ENCODE data around the gene ZBTB42.

ZBTB42 gene

DNA sequence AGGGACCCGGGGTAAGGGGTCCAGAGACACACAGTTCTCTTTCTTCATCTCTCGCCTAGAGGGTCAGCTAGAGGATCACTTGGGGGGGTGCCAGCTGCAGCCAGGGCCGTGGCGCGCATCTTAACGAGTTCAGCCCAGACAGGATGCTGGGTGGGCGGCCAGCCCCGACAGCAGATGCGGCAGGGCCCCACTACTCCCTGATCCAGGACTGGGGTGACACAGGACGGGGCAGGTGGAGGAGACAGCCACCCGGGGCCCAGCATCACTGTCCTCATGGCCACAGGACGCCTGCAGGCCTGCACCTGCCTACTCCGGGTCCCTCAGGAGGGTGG is 18.1 kb upstream of the ZBTB42 start:
- DNase-seq (ENCODE audit: low spot score), result no peak

DNA sequence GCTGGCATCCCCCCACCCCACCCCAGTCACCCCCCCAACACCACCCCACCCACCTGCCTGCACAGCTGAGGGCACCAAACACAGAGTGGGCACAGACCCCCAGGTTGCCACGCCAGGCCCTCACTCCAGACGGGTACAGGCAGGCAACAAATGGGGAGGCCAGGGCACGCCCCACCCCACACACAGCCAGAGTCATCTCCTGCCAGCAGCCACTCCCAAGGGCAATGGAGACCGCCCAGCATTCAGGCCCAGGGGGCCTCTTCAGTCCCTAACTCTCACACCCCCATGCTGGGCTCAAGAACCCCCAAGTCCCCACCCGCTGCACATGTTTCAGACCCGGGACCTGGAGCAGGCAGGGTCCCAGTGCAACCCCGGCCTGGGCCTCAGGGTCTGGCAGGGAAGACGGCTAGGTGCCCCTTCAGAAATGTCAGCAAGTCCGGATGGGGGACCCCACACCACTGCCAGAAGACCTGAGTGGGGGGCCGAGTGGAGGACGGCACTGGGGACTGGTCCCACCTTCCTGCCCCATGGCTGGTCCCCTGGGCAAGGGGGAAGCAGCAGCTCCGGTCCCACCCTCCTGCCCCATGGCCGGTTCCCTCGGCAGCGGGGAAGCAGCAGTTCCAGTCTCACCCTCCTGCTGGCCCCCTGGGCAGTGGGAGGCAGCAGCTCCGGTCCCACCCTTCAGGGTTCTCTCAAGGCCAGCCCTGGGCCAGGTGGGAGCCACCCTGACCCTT is 17.2 kb upstream of the ZBTB42 start:
- no peak for DNase-seq (ENCODE audit: low spot score)

DNA sequence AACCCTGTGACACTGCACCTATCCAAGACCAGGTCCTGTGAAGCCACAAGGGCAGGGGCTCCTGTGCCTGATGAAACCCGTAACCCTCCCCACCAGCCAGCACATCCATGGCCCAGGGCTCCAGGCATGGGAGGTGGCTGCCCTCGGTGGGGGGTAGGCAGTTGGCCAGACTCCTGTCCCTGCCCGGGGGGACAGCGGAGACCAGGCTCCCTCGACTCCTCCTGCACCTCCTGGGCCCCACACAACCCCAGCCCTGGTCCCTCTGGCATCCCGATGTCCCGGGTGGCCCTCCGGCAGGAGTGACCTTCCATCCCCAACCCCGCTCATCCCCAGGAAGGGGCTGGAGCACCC is 16.7 kb upstream of the ZBTB42 start:
- no peak for DNase-seq (ENCODE audit: low spot score)

GRCh38 chr14:104784846-104785707 is 15.8 kb upstream of the ZBTB42 start:
- no peak for DNase-seq (ENCODE audit: low spot score)

GRCh38 chr14:104785708-104786080 is 15.2 kb upstream of the ZBTB42 start:
- no peak for DNase-seq (ENCODE audit: low spot score)

- DNase-seq (ENCODE audit: low spot score), result no peak
Measured at GRCh38 chr14:104786091-104786586, 14.8 kb upstream of the ZBTB42 start.

DNA sequence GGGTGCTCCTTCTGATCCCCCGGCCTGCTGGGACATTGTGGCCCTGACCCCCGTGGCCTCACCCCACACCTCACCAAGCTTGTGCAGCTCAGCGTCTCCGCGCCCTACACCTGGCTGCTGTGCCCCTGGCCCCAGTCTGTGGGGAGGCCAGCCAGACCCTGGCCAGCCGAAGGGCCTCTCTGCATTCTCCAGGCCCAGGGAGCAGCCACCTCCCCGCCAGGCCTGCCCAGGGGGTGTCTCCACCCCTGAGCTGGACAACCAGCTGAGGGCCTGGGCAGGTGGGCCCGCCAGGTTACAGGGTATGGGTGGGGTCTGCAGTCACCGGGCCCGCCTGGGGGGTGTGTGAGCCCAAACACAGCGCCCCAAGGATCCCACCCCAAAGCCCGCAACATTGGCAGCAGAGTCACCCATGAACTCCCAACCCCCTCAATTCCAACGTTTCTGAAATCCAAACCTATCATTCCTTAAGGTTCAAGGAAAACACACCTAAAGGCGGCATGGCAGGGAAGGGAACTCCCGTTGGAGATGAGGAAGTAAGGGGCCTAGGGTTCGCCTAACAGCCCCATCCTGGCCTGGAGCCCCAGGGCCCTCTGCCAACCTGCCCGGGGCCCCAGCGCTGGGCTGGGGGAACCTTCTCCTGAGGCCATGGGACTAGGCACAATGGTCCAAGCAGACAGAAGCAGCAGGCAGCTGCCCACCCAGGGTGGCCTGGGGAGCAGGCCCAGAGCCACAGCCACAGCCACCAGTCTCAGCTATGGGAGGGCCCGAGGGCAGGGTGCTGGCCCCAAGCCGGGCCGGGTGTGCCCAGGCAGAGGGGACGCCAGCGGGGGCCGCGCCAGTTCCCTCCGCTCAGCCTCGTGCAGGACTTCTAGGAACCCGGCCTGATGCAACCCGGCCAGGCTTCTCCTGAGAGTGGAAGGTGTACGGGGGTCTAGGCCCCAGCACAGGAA is 13.9 kb upstream of the ZBTB42 start:
- no peak for DNase-seq (ENCODE audit: low spot score)

DNA sequence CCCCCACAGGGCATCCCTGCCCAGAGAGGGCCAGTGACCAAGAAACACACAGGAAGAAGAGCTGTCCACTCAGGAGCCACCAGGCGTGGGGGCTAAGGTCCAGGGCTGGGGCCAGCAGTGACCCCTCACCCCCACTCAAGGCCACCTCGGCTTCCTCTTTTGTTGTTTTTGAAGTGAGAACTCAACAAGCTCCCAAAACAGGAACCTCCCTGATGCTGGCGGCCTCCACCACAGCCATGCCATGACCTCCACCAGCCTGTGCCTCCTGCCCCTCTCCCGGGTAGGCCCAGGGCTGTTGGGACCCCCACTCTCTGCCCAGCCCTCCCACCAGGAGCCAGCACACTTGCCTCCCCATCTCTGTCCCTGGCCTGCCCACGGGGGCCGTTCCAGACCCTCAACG is 13.2 kb upstream of the ZBTB42 start:
- DNase-seq (ENCODE audit: low spot score), result no peak

GRCh38 chr14:104788161-104788818 is 12.6 kb upstream of the ZBTB42 start:
- no peak for DNase-seq (ENCODE audit: low spot score)

- DNase-seq (ENCODE audit: low spot score), result no peak
Measured at GRCh38 chr14:104788873-104789663, 11.8 kb upstream of the ZBTB42 start.

DNA sequence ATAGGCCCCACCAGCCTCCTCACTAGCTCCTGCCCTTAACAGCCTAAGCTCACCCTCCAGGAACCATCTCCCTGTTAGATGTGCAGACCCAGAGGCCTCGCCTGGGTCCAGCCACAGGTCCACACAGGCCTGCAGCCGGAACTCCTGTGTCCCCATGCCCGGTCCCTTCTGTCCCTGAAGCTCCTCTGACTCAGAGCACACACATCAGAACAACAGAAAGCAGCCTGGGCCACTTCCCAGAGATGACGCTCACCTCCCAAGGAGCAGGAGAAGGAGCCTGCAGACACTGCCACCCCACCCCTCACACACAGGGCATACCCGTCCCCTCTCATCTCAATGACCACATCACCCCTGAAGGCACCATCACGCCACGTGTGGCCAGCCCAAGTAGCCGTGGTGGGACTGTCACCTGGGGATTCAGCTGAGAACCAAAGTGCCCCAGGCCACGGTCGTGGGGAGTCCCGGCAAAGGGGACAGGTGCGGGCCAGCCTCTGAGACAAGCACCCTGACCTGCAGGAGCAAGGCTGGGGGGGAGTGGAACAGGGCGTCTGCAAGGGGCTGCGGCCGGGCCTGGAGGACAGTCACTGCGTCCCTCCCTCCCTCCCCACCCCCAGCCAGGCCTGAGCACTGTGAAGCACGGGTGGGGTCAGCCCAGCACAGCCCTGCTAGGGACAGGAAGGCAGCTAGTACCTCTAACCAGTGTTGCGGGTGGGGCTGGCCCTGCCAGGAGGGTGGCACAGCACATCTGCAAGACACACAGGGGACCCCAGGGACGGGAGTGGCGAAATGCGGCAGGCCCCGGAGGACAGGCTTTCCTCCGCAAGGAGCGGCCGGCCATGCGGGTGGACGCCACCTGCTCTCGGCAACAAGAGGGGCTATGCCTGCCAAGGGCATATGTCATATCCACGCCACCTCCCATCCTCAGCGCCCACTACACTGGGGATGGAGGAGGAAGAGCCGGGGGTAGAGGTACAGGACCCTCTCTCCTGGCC is 10.9 kb upstream of the ZBTB42 start:
- no peak for DNase-seq (ENCODE audit: low spot score)

DNA sequence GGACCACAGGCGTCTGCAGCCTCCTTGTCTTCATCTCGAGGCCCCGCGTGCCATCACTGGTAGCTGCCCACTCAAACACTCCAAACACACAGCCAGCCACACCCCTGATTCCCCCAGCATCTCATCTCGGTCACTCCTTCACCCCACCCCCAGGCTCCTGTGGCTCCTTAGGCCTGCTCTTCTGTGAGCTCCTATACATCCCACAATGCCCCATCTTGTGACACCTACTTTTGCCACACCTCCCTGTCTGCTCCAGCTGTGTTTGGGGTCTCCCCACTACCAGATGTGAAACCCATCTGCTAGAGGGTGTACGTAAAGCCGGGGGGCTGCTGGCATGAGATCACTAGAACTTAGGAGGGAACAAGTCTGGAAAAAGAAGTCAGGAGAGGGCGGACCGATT is 9.5 kb upstream of the ZBTB42 start:
- no peak for DNase-seq (ENCODE audit: low spot score)

GRCh38 chr14:104792101-104792884 is 8.6 kb upstream of the ZBTB42 start:
- DNase-seq (ENCODE audit: low spot score), result no peak

DNA sequence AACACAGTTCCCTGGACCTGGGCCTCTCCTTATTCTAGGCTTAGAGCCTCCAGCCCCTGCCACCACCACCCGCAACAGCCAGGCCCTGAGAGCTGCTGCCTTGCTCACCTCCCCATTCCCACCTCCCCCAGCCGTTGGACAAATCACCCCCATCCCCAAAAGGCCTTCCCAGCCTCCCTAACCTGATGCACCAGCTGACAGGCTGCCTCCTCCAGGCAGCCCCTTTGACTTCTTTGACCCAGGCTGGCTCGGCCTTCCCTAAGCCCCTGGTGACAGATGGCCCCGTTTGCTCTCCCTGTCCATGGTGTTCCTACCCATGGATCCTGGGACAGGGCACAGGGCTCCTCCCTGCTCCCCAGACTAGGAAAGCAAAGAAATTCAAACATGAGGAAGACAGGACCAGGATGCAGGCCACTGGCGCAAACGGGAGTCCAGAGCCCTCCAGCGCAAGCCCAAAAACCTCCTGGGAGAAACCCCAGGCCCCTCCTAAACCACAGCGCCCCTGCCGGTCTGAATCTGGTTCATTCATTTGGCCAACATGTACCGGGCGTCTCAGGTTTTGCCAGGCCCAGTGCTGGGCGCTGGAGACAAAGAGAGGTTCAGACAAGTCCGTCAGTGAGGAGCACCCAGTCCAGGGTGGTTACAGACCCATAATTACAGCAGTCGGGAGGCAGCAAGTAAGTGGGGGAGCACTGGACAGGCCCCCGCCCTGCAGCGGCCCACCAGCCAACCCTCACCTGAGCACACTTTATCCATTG is 7.8 kb upstream of the ZBTB42 start:
- DNase-seq (ENCODE audit: low spot score), result no peak

DNA sequence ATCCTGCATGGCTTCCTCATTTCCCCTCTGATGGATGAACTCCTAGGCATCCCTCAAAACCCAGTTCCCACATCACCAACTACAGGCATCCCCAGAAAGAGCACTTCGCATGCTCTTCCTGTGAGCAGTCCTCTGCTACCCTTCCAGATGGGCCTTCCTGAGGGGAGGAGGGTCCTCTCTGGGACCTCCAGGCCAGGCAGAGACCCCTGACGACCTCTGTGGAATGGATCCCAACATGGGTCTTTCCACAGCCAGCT is 7.3 kb upstream of the ZBTB42 start:
- DNase-seq (ENCODE audit: low spot score), result no peak

DNA sequence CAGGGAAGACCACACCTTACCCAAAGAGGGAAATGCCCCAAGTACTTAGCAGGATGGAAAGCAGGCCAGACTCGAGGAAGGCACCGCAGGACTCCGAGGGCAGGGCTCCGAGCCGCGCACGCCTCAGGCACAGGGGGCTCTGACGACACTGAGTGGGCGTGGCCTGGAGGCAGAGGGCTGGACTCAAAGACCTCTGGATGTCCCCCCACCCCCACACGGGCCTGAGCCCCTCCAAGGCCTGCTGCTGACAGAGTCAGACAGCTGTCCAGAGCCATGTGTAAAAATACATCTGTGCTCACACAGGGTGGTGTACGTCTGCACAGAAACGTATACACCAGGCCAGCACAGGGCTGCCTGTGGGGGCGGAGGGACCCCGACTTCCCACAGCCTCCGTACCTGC is 6.8 kb upstream of the ZBTB42 start:
- no peak for DNase-seq (ENCODE audit: low spot score)

- no peak for DNase-seq (ENCODE audit: low spot score)
Measured at GRCh38 chr14:104794631-104794992, 6.3 kb upstream of the ZBTB42 start.

- DNase-seq (ENCODE audit: low spot score), result no peak
Measured at GRCh38 chr14:104794993-104795780, 5.7 kb upstream of the ZBTB42 start, which contains the start of gene AKT1. Gene AKT1 (minus strand): TSS chr14:104795748. CDS start chr14:104792643, 3,105 bp downstream.
